22Rv1 (cell line): Measurements from ENCODE around the gene NHERF2.

Experiments
- ZFX ChIP-seq: fragments of 450-650 bp; IDR thresholded peaks from 2 replicates; pipeline ENCODE4 v1.6.1; 2017; ENCODE audit warnings: antibody characterized with exemption, borderline replicate concordance
- TF ChIP-seq, protein P1 (sequence below): fragments of 450-650 bp; IDR thresholded peaks from 2 replicates; pipeline ENCODE4 v1.5.1; 2017; ENCODE audit warnings: mild to moderate bottlenecking

DNA sequence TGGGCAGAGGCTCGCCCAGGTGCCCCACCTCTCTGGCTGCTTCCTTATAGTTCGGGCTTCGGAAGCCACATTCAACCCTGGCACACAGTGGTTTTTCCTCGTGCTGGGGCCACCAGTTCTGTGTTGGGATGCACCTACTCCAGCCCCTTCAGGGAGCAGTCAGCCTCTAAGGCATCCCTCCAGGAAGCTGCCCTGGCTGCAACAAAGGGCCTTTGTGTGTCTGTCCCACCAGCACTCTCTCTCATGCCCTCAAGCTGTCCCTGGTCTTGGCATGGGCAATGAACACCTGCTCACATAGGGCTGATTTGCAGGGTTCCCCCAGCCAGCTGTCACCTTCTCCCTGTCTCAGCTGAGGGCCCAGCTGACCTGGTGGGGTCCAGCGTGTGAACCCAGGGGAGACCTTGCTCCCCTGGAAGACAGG lies 44.7 kb upstream of the NHERF2 start:
- TF ChIP-seq, protein P1, sequence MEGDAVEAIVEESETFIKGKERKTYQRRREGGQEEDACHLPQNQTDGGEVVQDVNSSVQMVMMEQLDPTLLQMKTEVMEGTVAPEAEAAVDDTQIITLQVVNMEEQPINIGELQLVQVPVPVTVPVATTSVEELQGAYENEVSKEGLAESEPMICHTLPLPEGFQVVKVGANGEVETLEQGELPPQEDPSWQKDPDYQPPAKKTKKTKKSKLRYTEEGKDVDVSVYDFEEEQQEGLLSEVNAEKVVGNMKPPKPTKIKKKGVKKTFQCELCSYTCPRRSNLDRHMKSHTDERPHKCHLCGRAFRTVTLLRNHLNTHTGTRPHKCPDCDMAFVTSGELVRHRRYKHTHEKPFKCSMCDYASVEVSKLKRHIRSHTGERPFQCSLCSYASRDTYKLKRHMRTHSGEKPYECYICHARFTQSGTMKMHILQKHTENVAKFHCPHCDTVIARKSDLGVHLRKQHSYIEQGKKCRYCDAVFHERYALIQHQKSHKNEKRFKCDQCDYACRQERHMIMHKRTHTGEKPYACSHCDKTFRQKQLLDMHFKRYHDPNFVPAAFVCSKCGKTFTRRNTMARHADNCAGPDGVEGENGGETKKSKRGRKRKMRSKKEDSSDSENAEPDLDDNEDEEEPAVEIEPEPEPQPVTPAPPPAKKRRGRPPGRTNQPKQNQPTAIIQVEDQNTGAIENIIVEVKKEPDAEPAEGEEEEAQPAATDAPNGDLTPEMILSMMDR, result no peak
- no peak for TF ChIP-seq ZFX
